Activated T-cell treated with anti-CD3 and anti-CD28 coated beads for 48 hours (primary cell): ENCODE results near the gene CRACDL.

ENCODE experiments used
- DNase-seq: peaks from one replicate; pipeline ENCODE4 v3.0.0-alpha.2; 2020; ENCODE audit warnings: low read depth

CRACDL gene

GRCh38 chr2:98748292-98749065, 187.5 kb downstream of the CRACDL start:
- no peak for DNase-seq

- no peak for DNase-seq
Measured at GRCh38 chr2:98747888-98748287, 188.1 kb downstream of the CRACDL start.

DNA sequence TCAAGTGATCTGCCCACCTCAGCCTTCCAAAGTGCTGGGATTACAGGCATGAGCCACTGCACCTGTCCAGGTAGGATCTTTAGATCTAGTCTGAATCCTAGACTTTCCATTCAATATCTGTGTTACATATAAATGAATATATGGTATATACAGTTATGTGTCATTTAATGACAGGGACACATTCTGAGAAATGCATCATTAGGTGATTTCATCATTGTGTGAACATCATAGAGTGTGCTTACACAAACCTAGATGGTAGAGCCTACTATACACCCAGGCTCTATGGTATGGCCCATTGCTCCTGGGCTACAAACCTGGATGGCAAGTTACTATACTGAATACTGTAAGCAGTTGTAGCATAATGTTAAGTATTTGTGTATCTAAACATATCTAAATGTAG, 189.6 kb downstream of the CRACDL start:
- no peak for DNase-seq

DNA sequence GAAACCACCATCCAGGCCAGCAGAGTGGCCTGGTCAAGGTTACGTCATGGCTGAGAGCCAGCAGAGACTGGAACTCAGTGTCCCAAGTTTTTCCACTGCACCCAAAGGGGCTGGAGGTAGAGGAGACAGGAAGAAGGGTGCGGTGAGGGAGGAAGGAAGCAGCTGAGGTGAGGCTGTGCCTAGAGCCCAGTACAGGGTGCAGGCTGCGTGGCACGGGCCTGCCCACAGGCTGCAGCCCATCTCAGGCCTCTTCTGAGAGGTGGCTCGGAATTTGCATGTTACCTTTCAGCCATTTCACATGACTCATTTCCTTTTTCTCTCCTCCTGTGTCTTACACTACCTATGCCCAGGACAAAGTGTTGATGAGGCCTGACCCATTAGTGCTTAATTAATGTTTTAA, 191.4 kb downstream of the CRACDL start:
- no peak for DNase-seq
